DMS153 treated with DMSO at 0.1 percent for 48 hours (cell line): ENCODE measurements around the gene STX16.
"Not testable (repeated sequence)": the region's sequence is repeated elsewhere in the genome, so short reads cannot be mapped to it uniquely, and the experiment has no call there.

Experiments
- DNase-seq: peaks from one replicate; lab custom pipeline; 2025; ENCODE audit not compliant: unreplicated experiment; lab: John Stamatoyannopoulos, UW

The STX16 gene

DNA sequence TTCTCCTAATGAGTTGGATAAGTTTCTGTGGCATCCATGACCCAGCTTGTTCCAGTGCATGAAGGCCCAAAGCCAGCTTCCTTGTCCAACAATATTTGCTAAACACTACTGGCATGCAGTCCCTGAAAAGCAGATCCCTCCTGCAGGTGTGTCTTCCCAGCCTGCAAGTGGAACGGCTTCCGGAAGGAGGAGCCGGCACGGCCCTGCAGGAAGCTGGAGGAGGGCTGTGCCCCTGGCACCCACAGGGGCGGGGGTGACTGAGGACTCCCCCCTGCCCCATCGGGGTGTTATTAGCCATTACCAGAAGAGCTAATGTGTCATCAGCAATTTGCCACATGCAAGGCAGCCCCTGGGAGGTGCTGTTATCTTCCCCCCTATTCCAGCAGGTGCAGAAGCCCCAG is 68.9 kb downstream of the STX16 start:
- DNase-seq: no peak

- no peak for DNase-seq
Measured at GRCh38 chr20:58720890-58721289, 69.8 kb downstream of the STX16 start.

DNA sequence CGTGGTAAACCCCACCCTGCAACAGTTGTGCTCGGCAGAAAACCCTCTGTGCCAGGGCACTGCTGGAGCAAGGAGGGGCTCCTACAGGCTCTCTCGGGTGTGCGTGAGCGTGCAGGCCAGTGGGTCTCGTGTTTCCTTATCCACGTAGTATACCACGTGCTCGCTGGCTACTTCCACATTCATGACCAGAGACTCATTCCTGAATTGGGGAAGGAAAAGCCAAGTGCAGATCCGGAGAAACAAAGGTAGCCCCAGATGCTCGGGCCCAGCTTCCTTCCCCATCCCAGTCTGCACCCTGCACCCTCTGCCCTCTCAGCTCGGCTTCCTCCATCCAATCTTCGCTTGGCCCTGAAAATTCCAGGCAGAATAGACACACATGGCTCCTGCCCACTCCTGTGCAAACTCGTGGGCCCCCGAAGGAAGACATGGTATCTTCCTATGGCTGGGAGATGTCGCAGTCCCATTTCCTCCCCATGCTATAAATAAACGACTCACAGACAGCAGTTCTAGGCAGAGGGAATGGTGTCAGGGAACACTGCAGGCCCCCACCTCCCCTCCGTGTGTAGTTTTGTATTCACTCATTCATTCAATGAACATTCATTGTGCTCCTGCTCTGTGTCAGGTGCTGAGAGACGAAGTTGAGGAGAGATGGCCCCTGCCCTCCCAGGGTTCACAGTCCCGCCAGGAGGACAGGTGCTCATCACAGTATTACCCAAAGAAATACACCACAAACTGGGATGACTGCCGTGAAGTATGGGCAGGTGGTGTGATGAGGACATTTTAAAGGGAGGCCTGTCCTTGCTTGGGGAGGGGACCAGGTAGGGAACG is 71.1 kb downstream of the STX16 start:
- no peak for DNase-seq

DNA sequence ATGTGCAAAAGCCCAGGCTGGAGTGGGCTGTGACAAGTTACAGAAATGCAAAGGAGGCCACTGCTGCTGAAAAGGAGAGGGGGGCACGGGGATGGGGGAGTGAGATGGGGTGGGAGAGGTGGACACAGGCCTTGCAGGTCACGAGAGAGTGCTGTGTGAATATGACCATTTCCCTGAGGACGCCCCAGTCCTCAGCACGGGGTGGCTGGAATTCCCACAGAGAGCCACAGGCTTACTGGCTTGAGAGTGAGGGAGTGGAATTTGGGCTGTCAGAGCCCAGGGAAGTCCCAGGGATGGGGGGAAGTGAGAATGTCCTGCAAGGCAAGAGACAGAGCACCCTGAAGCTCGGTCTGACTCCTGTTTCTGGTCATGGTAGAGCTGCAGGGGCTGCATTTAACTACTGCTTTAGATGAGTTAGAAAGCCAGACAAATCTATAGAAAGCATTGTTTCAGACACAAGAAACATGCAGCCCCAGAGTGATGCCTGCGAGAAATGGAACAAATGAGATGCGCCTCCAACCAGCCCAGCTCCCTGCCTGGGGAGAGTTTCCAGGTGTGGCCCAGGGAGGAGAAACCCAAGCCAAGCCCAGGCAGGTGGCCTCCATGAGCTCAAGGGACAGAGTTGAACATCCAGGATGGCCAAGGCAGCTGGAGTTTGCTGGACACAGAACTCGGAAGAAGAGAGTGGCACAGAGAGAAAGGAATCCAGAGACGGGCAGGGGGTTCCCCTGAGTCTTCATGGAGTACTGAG is 72.0 kb downstream of the STX16 start:
- no peak for DNase-seq

DNA sequence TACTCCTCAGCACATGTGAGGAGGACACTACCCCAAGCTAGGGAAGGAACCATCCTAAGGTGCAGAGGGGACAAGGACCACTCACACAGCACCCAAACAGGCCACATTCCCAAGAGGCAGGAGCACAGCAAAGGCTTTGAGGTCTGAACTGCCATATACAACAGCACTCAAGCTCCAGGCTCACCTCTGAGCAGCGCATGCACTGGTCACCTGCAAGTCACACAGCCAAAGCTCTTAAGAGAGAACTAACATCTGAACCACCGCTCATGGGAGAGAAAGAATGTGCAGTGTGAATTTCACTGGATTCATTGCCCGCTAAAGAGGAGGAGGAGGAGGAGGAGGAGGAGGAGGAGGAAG is 72.5 kb downstream of the STX16 start:
- DNase-seq: no peak

GRCh38 chr20:58726156-58726555 is 75.1 kb downstream of the STX16 start:
- not testable (repeated sequence) for DNase-seq
